Measurements from ENCODE around the gene CUL3.

CUL3 gene

GRCh38 chr2:224563537-224563936 lies 21.6 kb downstream of the CUL3 start:
- H3K4me3 ChIP-seq (ENCODE audit: low read depth, low read length) = no peak overlapping the region
- H3K36me3 ChIP-seq (ENCODE audit: control insufficient read depth, insufficient read depth, low read length) = no peaks in the 10 kb centered on the region
- TF ChIP-seq CTCF (IDR thresholded peaks at IDR 0.05) = no peak
- H3K9me3 ChIP-seq (ENCODE audit: control insufficient read depth, low read length) = no peaks in the 10 kb centered on the region
- no peak overlapping the region for H3K27ac ChIP-seq
- H3K9ac ChIP-seq = no peak overlapping the region
- no peak overlapping the region for H2AFZ ChIP-seq
- H3K4me2 ChIP-seq (ENCODE audit: low read length) = no peak overlapping the region
- H3K27me3 ChIP-seq (ENCODE audit: control insufficient read depth, insufficient read depth, low read length) = no peaks in the 10 kb centered on the region
- peaks cover 80% of the 10 kb centered on the region for H3K79me2 ChIP-seq
- peaks cover 16% of the 10 kb centered on the region for H3K4me1 ChIP-seq

- H3K9ac ChIP-seq = no peak overlapping the region
These were observed 22.3 kb downstream of the CUL3 start for GRCh38 chr2:224562831-224563230.

GRCh38 chr2:224561234-224562005 lies 23.7 kb downstream of the CUL3 start:
- Histone ChIP-seq H2AFZ (no peak overlapping the region), H3K9me3 (ENCODE audit: control insufficient read depth, low read length) (no peaks in the 10 kb centered on the region), H3K4me1 (peaks cover 16% of the 10 kb centered on the region), H3K27ac (no peak overlapping the region), H3K4me3 (ENCODE audit: low read depth, low read length) (no peak overlapping the region), H3K36me3 (ENCODE audit: control insufficient read depth, insufficient read depth, low read length) (no peaks in the 10 kb centered on the region), H3K27me3 (ENCODE audit: control insufficient read depth, insufficient read depth, low read length) (no peaks in the 10 kb centered on the region), H3K79me2 (peaks cover 77% of the 10 kb centered on the region), H3K4me2 (ENCODE audit: low read length) (no peak overlapping the region), H3K9ac (no peak overlapping the region)
- no peak for TF ChIP-seq CTCF (IDR thresholded peaks at IDR 0.05)

More at GRCh38 chr2:224562831-224563230, 22.3 kb downstream of the CUL3 start:
- TF ChIP-seq CTCF (IDR thresholded peaks at IDR 0.05) = no peak
- Histone ChIP-seq H3K36me3 (ENCODE audit: control insufficient read depth, insufficient read depth, low read length) (no peaks in the 10 kb centered on the region), H3K4me1 (peaks cover 16% of the 10 kb centered on the region), H3K4me2 (ENCODE audit: low read length) (no peak overlapping the region), H3K4me3 (ENCODE audit: low read depth, low read length) (no peak overlapping the region), H2AFZ (no peak overlapping the region), H3K27ac (no peak overlapping the region), H3K9me3 (ENCODE audit: control insufficient read depth, low read length) (no peaks in the 10 kb centered on the region), H3K79me2 (peaks cover 81% of the 10 kb centered on the region), H3K27me3 (ENCODE audit: control insufficient read depth, insufficient read depth, low read length) (no peaks in the 10 kb centered on the region)

GRCh38 chr2:224560549-224560948 lies 24.6 kb downstream of the CUL3 start:
- H3K27ac ChIP-seq = no peak overlapping the region
- H3K4me1 ChIP-seq = peaks cover 13% of the 10 kb centered on the region
- no peaks in the 10 kb centered on the region for H3K27me3 ChIP-seq (ENCODE audit: control insufficient read depth, insufficient read depth, low read length)
- H2AFZ ChIP-seq = no peak overlapping the region
- no peak overlapping the region for H3K9ac ChIP-seq
- H3K4me2 ChIP-seq (ENCODE audit: low read length) = no peak overlapping the region
- no peak for TF ChIP-seq CTCF (IDR thresholded peaks at IDR 0.05)
- H3K36me3 ChIP-seq (ENCODE audit: control insufficient read depth, insufficient read depth, low read length) = no peaks in the 10 kb centered on the region
- H3K4me3 ChIP-seq (ENCODE audit: low read depth, low read length) = no peak overlapping the region
- peaks cover 74% of the 10 kb centered on the region for H3K79me2 ChIP-seq
- no peaks in the 10 kb centered on the region for H3K9me3 ChIP-seq (ENCODE audit: control insufficient read depth, low read length)

GRCh38 chr2:224557610-224558009 lies 27.6 kb downstream of the CUL3 start:
- H3K79me2 ChIP-seq = peaks cover 65% of the 10 kb centered on the region

More at GRCh38 chr2:224557610-224558009, 27.6 kb downstream of the CUL3 start:
- Histone ChIP-seq H3K36me3 (ENCODE audit: control insufficient read depth, insufficient read depth, low read length) (no peaks in the 10 kb centered on the region), H3K4me3 (ENCODE audit: low read depth, low read length) (no peak overlapping the region), H3K4me1 (peaks cover 8% of the 10 kb centered on the region), H3K9ac (no peak overlapping the region), H3K4me2 (ENCODE audit: low read length) (no peak overlapping the region), H3K27me3 (ENCODE audit: control insufficient read depth, insufficient read depth, low read length) (no peaks in the 10 kb centered on the region), H3K9me3 (ENCODE audit: control insufficient read depth, low read length) (no peaks in the 10 kb centered on the region), H3K27ac (no peak overlapping the region), H2AFZ (no peak overlapping the region)
- no peak for TF ChIP-seq CTCF (IDR thresholded peaks at IDR 0.05)

Data from parathyroid adenoma (tissue), 2 donors.